Measurements from ENCODE around the gene HDGFL3.

DNA sequence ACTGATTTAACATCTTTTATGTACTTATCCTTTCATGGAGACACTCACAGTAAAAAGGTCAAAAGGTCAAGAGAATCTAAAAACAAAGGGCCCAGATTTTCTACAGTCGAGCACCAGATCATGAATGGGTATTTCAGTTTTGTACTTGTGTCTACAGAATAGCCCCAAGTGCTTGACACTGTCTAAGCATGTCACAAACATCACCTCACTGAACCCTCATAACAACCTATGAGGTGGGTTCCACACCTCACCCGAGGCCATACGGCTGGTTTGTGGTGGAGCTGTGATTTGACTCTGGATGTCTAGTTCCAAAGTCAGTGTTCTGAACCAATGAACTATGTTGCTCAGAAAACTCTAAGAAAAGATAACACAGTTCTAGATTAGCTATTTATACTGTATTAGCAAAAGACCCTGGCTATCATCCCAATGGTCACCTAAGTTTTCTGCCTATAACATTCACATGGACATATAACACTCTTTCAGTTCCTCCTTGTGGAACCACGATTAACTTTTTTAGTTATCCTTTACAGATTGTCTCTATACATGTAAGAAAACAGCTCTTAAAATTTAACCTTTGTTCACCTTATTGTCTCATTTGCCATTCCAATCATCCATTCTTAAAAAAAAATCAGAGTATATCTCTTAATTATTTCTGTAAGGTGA is 74.6 kb downstream of the HDGFL3 start:
- TF ChIP-seq, protein P1, sequence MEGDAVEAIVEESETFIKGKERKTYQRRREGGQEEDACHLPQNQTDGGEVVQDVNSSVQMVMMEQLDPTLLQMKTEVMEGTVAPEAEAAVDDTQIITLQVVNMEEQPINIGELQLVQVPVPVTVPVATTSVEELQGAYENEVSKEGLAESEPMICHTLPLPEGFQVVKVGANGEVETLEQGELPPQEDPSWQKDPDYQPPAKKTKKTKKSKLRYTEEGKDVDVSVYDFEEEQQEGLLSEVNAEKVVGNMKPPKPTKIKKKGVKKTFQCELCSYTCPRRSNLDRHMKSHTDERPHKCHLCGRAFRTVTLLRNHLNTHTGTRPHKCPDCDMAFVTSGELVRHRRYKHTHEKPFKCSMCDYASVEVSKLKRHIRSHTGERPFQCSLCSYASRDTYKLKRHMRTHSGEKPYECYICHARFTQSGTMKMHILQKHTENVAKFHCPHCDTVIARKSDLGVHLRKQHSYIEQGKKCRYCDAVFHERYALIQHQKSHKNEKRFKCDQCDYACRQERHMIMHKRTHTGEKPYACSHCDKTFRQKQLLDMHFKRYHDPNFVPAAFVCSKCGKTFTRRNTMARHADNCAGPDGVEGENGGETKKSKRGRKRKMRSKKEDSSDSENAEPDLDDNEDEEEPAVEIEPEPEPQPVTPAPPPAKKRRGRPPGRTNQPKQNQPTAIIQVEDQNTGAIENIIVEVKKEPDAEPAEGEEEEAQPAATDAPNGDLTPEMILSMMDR (IDR thresholded peaks at IDR 0.05) = no peak
- TF ChIP-seq POLR2A (IDR thresholded peaks at IDR 0.05) = no peak
